K562 (cell line): ENCODE results near the gene RPL35. TPM values are rescaled to one million over a fixed set of nuclear protein-coding genes. Genes with fewer than 3 reads are reported as not detected.

Source experiments
- ATAC-seq: fragments of 200-7000 bp; cut with Tn5 transposase; 3 replicates; pipeline ENCODE4 v1.9.1; 2020; ENCODE audit warnings: moderate library complexity
- BruUV-seq: library from RNA; stranded (reverse); fragments of 400-500 nt; replicated peaks from 2 replicates; lab custom pipeline; 2021; lab: Mats Ljungman, UMichigan
- CTCF ChIA-PET: fragments of 300-600 bp; formaldehyde crosslinking; extraction: SDS; loops from one replicate; lab custom pipeline; 2021; ENCODE audit warnings: low intra/inter-chr PET ratio; lab: Yijun Ruan, JAX
- POLR2A ChIA-PET: fragments of 300-600, 350-650 bp; sonication (Branson Sonifier 250); formaldehyde crosslinking; extraction: SDS; loops from one replicate; lab custom pipeline; 2021; ENCODE audit warnings: antibody characterized with exemption, inconsistent platforms; lab: Yijun Ruan, JAX
- DNase-seq, 4 experiments: peaks; one replicate each; pipeline versions ENCODE4 v3.0.0 to v3.0.0-alpha.2; 2011 to 2018; ENCODE audit warnings: low spot score in 3 of 4, mixed read lengths in 3 of 4; ENCODE audit errors: extremely low read depth in 1 of 4
- FAIRE-seq: peaks from 2 replicates; lab custom pipeline; 2011; peaks lifted over from hg19 to GRCh38; lab: Jason Lieb, UNC
- H2AFZ ChIP-seq: 2 replicates; pipeline ENCODE4 v1.6.0; 2011; ENCODE audit warnings: low read depth, low read length, control low read depth, inconsistent platforms
- H3K27ac ChIP-seq: fragments of 200-600 bp; 3 replicates; pipeline ENCODE4 v1.8.0; 2011; ENCODE audit warnings: low read depth, mild to moderate bottlenecking, control low read depth, inconsistent platforms, low read length, moderate library complexity, mixed read lengths; ENCODE audit errors: extremely low read depth
- H3K27me3 ChIP-seq, 2 experiments: fragments of 300-600 bp in 1 of 2; 2 replicates in 1 of 2; 3 replicates in 1 of 2; pipeline versions ENCODE4 v1.6.0 to v1.8.0; 2011; ENCODE audit warnings: inconsistent platforms in 2 of 2, low read length in 2 of 2, mild to moderate bottlenecking in 1 of 2, mixed read lengths in 1 of 2, moderate library complexity in 1 of 2; ENCODE audit not compliant: control insufficient read depth in 2 of 2, insufficient read depth in 2 of 2
- H3K36me3 ChIP-seq: fragments of 300-600 bp; 3 replicates; pipeline ENCODE4 v1.8.0; 2011; ENCODE audit warnings: mild to moderate bottlenecking, low read length, inconsistent platforms; ENCODE audit not compliant: control insufficient read depth, insufficient read depth
- H3K4me1 ChIP-seq, 2 experiments: fragments of 200-600 bp in 1 of 2; replicated peaks in 1 of 2; 2 replicates in 1 of 2; 3 replicates in 1 of 2; pipeline versions ENCODE4 v1.5.1 to v1.8.0; 2011; ENCODE audit warnings: inconsistent platforms in 2 of 2, low read length in 2 of 2, mild to moderate bottlenecking in 1 of 2, mixed read lengths in 1 of 2, moderate library complexity in 1 of 2; ENCODE audit not compliant: control insufficient read depth in 2 of 2, insufficient read depth in 2 of 2
- H3K4me2 ChIP-seq: 2 replicates; pipeline ENCODE4 v1.6.1; 2011; ENCODE audit warnings: low read length, control low read depth, inconsistent platforms, mixed read lengths; ENCODE audit not compliant: insufficient read depth
- H3K4me3 ChIP-seq: fragments of 200-600 bp; sonication (generic), shearing (Covaris generic); 2 replicates; pipeline ENCODE4 v1.5.1; 2016; ENCODE audit warnings: control low read depth, inconsistent platforms
- H3K79me2 ChIP-seq: fragments of 200-600 bp; 3 replicates; pipeline ENCODE4 v1.8.0; 2011; ENCODE audit warnings: low read length, inconsistent platforms; ENCODE audit not compliant: control insufficient read depth, insufficient read depth
- H3K9ac ChIP-seq, 2 experiments: 2 replicates each; pipeline versions ENCODE4 v1.6.0 to v1.6.1; 2011; ENCODE audit warnings: low read depth in 2 of 2, low read length in 2 of 2, control low read depth in 1 of 2, inconsistent platforms in 1 of 2, mild to moderate bottlenecking in 1 of 2, mixed read lengths in 1 of 2; ENCODE audit not compliant: insufficient read depth in 1 of 2
- H3K9me1 ChIP-seq: one replicate; pipeline ENCODE4 v1.6.0; 2011; ENCODE audit warnings: inconsistent platforms, mild to moderate bottlenecking, low read length, moderate library complexity; ENCODE audit not compliant: control insufficient read depth, insufficient read depth
- H3K9me3 ChIP-seq: replicated peaks from 2 replicates; pipeline ENCODE4 v1.5.1; 2011; ENCODE audit warnings: low read depth, low read length, inconsistent platforms; ENCODE audit not compliant: control insufficient read depth, insufficient read depth
- H4K20me1 ChIP-seq: replicated peaks from 2 replicates; pipeline ENCODE4 v1.6.1; 2011; ENCODE audit warnings: low read length, inconsistent platforms, mixed read lengths; ENCODE audit not compliant: control insufficient read depth, insufficient read depth
- NUFIP1 ChIP-seq: fragments of 450-650 bp; IDR thresholded peaks from 2 replicates; pipeline ENCODE4 v1.6.1; 2018; ENCODE audit not compliant: partially characterized antibody
- WGBS: fragments of 100-300 bp; shearing (Covaris generic); methylation state at CpG from one replicate; pipeline ENCODE4 v1.1.6; 2016; ENCODE audit warnings: low coverage, mixed read lengths; ENCODE audit not compliant: insufficient coverage; ENCODE audit errors: missing lambda C conversion rate; 5-methylcytosine and 5-hydroxymethylcytosine counted together
- in situ Hi-C: fragments of 300-500 bp; cut with MboI; formaldehyde crosslinking; loops from 4 replicates; pipeline ENCODE4 v1.15.0; 2018; ENCODE audit warnings: inconsistent platforms, mixed read lengths
- intact Hi-C: fragments of 100-400 bp; cut with micrococcal nuclease; formaldehyde crosslinking; loops from 2 replicates; pipeline ENCODE4 v1.14.2; 2022
- polyA plus RNA-seq, 8 experiments: library from polyadenylated mRNA; depleted of rRNA in 4 of 8; stranded (reverse) in 5 of 8; unstranded in 3 of 8; fragments of >200 nt; fragmentation: Nextera tagmentation in 2 of 8; fragmentation: Illumina TruSeq in 1 of 8; extraction: Ambion mirVana in 2 of 8; extraction: Trizol in 1 of 8; gene quantifications; 2 replicates each; pipeline versions ENCODE4 v1.2.1 to v1.2.3, GENCODE V29; 2011 to 2014; ENCODE audit warnings: inconsistent platforms in 1 of 8, missing spikeins in 1 of 8
- total RNA-seq, 7 experiments: library from RNA; depleted of rRNA in 6 of 7; stranded (reverse); fragments of >200 nt in 6 of 7; fragmentation: Illumina TruSeq in 2 of 7; extraction: Trizol in 2 of 7; gene quantifications; 2 replicates each; pipeline versions ENCODE4 v1.2.1 to v1.2.3, GENCODE V29; 2011 to 2021; ENCODE audit warnings: low replicate concordance in 1 of 7
- TF ChIP-seq, protein P1 (sequence below): IDR thresholded peaks from 2 replicates; pipeline ENCODE4 v1.6.1; 2014; ENCODE audit warnings: antibody characterized with exemption
- TF ChIP-seq, protein P2 (sequence below), 2 experiments: fragments of 150-350 bp in 1 of 2; IDR thresholded peaks; 2 replicates each; pipeline ENCODE4 v1.6.1; 2012 to 2016; ENCODE audit warnings: low read depth in 2 of 2, low read length in 2 of 2, mild to moderate bottlenecking in 1 of 2, moderate library complexity in 1 of 2

Gene RPL35
- total and polyA plus RNA-seq, 9 of the 15 experiments (the other 6 are each of a cell fraction or from before 2014, with no cell fraction given), result 1,755 to 5,101 (median 3,405) TPM

- FAIRE-seq (no peak), DNase-seq (no peak), ATAC-seq (no peak)
- Histone ChIP-seq H4K20me1 (no peaks in the 10 kb centered on the region), H3K36me3 (peaks cover 66% of the 10 kb centered on the region; the same call in 2 of the 3 replicates), H3K27me3 (no peaks in the 10 kb centered on the region), H3K27ac (no peak overlapping the region), H3K9me3 (no peaks in the 10 kb centered on the region), H2AFZ (no peak overlapping the region), H3K9me1 (peaks cover 4% of the 10 kb centered on the region), H3K9ac (peak overlapping the region in 1 of 2 experiments; percentile 43; a peak in 1 of 4 replicates), H3K79me2 (no peaks in the 10 kb centered on the region), H3K4me2 (no peak overlapping the region), H3K4me3 (no peak overlapping the region), H3K4me1 (peaks cover 0 to 3% of the 10 kb centered on the region in 2 experiments; a peak in 1 of 5 replicates)
- ChIA-PET POLR2A (interaction anchor here (1.2 kb wide), 1 partner anchor 17 kb away, joined by 3 read pairs; no protein-coding TSS in a partner anchor), CTCF (no interaction called here)
- in situ Hi-C loops, result loop anchor here (10.0 kb wide), 1 partner anchor 1018 kb away; no protein-coding TSS in a partner anchor
- BruUV-seq, result no TSS peak
- intact Hi-C loops, result no loop called here
- WGBS, result 75% methylated on average over 6 of the region's 10 CpGs
- TF ChIP-seq, protein P1, sequence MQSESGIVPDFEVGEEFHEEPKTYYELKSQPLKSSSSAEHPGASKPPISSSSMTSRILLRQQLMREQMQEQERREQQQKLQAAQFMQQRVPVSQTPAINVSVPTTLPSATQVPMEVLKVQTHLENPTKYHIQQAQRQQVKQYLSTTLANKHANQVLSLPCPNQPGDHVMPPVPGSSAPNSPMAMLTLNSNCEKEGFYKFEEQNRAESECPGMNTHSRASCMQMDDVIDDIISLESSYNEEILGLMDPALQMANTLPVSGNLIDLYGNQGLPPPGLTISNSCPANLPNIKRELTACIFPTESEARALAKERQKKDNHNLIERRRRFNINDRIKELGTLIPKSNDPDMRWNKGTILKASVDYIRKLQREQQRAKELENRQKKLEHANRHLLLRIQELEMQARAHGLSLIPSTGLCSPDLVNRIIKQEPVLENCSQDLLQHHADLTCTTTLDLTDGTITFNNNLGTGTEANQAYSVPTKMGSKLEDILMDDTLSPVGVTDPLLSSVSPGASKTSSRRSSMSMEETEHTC, result no peak
- TF ChIP-seq, protein P2, sequence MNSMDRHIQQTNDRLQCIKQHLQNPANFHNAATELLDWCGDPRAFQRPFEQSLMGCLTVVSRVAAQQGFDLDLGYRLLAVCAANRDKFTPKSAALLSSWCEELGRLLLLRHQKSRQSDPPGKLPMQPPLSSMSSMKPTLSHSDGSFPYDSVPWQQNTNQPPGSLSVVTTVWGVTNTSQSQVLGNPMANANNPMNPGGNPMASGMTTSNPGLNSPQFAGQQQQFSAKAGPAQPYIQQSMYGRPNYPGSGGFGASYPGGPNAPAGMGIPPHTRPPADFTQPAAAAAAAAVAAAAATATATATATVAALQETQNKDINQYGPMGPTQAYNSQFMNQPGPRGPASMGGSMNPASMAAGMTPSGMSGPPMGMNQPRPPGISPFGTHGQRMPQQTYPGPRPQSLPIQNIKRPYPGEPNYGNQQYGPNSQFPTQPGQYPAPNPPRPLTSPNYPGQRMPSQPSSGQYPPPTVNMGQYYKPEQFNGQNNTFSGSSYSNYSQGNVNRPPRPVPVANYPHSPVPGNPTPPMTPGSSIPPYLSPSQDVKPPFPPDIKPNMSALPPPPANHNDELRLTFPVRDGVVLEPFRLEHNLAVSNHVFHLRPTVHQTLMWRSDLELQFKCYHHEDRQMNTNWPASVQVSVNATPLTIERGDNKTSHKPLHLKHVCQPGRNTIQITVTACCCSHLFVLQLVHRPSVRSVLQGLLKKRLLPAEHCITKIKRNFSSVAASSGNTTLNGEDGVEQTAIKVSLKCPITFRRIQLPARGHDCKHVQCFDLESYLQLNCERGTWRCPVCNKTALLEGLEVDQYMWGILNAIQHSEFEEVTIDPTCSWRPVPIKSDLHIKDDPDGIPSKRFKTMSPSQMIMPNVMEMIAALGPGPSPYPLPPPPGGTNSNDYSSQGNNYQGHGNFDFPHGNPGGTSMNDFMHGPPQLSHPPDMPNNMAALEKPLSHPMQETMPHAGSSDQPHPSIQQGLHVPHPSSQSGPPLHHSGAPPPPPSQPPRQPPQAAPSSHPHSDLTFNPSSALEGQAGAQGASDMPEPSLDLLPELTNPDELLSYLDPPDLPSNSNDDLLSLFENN (IDR thresholded peaks at IDR 0.05; ENCODE audit: low read depth in 2 of 2, low read length in 2 of 2), result no peak
- TF ChIP-seq NUFIP1, result no peak
Measured at GRCh38 chr9:124886461-124886860, 24.7 kb upstream of the RPL35 start.
